HG03108 (cell line): ENCODE data around the gene ARHGAP26.
"Not testable (repeated sequence)": the region's sequence is repeated elsewhere in the genome, so short reads cannot be mapped to it uniquely, and the experiment has no call there.

Experiments used
- ATAC-seq: cut with Tn5 transposase; IDR thresholded peaks from one replicate; pipeline ENCODE4 v1.9.1; 2021; ENCODE audit warnings: moderate library complexity; ENCODE audit not compliant: unreplicated experiment

ARHGAP26 gene

GRCh38 chr5:142952229-142952628, 182.1 kb downstream of the ARHGAP26 start:
- ATAC-seq = no peak

GRCh38 chr5:142952871-142953270, 182.7 kb downstream of the ARHGAP26 start:
- ATAC-seq = not testable (repeated sequence)

GRCh38 chr5:142954455-142954854, 184.3 kb downstream of the ARHGAP26 start:
- ATAC-seq = no peak

- no peak for ATAC-seq
Measured at GRCh38 chr5:142955628-142956027, 185.5 kb downstream of the ARHGAP26 start.

- ATAC-seq = no peak
Measured at GRCh38 chr5:142957528-142957927, 187.4 kb downstream of the ARHGAP26 start.

- ATAC-seq = no peak
Measured at GRCh38 chr5:142958944-142959682, 188.9 kb downstream of the ARHGAP26 start.

- ATAC-seq = no peak
Measured at GRCh38 chr5:142959683-142960657, 189.8 kb downstream of the ARHGAP26 start.

GRCh38 chr5:142961440-142962173, 191.4 kb downstream of the ARHGAP26 start:
- ATAC-seq = no peak

- no peak for ATAC-seq
Measured at GRCh38 chr5:142962174-142962533, 192.0 kb downstream of the ARHGAP26 start.

- not testable (repeated sequence) for ATAC-seq
Measured at GRCh38 chr5:142965258-142966120, 195.3 kb downstream of the ARHGAP26 start.

GRCh38 chr5:142966121-142966420, 195.9 kb downstream of the ARHGAP26 start:
- ATAC-seq = no peak

GRCh38 chr5:142969186-142969585, 199.0 kb downstream of the ARHGAP26 start:
- ATAC-seq = no peak

- ATAC-seq = no peak
Measured at GRCh38 chr5:142969624-142970439, 199.7 kb downstream of the ARHGAP26 start.

- no peak for ATAC-seq
Measured at GRCh38 chr5:142970440-142971030, 200.4 kb downstream of the ARHGAP26 start.

GRCh38 chr5:142971303-142972013, 201.3 kb downstream of the ARHGAP26 start:
- no peak for ATAC-seq

- no peak for ATAC-seq
Measured at GRCh38 chr5:142972064-142972570, 201.9 kb downstream of the ARHGAP26 start.

GRCh38 chr5:142973932-142974331, 203.8 kb downstream of the ARHGAP26 start:
- ATAC-seq = no peak

GRCh38 chr5:142974409-142974808, 204.2 kb downstream of the ARHGAP26 start:
- no peak for ATAC-seq
